ENCODE data around the gene ANKRD66.
"Not testable (repeated sequence)": the region's sequence is repeated elsewhere in the genome, so short reads cannot be mapped to it uniquely, and the experiment has no call there.

ANKRD66 gene
- total RNA-seq = 0 reads per million in 2 donors

DNA sequence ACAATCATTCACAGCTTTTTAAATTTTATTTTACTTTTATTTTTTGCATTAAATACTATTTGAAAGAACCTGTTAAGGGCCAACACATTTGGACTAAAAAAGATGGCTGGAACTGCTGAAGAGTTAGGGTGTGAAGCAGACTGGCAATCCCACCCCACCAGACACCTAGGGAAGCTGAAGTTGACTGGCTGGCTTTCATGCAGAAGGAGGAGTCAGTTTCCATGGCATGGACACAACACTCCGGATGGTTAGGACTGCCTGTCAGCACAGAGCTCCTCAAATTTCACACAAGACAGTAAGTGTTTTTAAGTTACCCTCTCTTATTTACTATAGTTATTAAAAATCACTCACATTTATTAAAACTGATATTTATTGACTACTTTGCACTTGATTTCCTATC lies at the start of gene ANKRD66:
Gene ANKRD66, plus strand, starts transcription at position 238 of the 400 bp plus-strand sequence. CDS start 5,016 bp downstream, outside the sequence.
- DNase-seq = no peak

DNA sequence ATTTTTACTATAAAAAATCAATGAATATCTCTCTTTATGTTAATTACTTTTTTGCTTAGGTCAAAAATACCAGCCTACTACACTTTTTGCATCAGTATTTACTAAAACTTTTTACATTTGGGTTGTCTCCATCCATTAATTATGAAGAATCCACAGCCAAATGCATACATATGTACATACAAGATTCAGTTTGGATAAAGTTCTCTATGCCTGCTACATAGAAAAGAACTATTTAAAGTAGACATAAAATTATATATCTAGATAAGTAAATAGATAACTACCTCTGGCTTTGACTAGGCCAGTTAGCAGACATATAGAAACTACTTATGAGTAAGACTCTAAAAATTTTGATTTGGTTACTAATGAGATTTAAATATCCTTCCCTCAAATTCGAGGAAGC lies 46.8 kb upstream of the ANKRD66 start:
- no peak for DNase-seq

DNA sequence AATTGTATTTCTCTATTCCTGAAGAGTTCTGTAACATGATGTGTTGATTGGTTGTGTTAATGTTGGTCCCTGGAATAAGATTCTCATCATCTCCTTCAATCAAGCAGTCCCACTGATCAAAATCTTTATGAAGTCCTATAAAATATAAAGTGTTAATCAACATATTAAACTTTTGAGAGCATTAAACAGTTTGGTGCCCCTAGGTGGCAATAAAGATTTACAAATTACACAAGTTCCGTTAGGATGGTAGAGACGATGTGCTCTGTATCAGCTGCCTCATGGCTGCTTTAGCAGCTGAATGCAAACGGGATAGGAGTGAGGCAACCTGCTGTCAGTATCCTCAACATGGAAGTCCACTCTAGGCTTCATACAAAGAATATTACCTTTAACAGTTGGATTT lies 42.2 kb upstream of the ANKRD66 start:
- no peak for DNase-seq

DNA sequence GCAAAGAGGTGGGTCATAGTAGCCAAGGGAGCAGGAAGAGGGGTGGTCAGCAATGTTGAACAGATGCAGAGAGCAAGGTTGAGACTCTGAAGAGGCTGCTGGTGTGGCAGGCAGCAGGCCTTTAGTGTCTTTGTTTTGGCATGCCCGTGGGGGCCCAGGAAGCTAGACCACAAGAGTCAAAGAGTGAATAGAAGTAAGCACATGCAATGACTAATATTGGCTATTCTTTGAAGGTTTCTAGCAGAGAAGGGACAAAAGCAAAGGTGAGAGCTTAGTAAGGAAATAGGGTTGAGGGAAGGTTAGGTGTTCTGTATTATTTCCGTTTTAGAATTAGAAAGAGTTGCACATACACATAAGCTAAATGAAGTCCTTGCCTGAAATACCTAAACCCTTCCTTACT lies 40.3 kb upstream of the ANKRD66 start:
- no peak for DNase-seq

DNA sequence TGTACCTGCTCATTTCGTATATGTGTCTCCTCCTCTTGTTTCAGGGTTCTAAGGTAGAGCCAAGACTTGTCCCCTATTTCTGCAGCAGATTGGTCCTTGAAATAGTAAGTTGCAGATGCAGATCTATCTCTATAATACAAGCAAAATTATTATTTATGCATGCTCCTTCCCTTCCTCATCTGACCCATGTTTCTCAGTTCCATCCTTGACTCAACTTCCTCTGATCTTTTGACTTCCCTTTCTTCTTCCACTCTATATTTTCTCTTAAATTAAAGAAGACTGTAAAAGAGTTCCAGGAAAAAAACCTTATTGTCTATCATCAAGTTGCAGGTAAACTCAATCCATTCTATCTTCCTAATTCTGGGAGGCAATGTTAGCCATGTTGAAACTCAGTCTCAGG lies 35.2 kb upstream of the ANKRD66 start:
- DNase-seq = no peak

DNA sequence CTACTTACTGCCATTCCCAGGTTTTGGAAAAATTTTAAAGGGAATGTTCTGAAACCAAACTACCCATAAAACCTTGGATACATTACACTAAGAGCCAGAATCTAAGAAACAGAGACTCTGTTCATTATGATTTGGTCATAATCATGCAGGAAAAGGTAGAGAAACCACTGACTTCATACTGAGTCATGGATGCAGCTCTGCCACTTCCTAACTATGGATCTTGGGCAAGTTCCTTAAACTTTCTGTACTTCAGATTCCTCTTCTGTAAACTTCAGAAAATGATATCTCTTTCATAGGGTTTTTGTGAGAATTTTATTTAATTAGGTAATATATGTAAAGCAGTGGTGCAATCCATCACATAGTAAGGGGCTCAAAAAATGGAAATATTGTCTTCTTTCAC lies 31.6 kb upstream of the ANKRD66 start:
- DNase-seq = no peak

DNA sequence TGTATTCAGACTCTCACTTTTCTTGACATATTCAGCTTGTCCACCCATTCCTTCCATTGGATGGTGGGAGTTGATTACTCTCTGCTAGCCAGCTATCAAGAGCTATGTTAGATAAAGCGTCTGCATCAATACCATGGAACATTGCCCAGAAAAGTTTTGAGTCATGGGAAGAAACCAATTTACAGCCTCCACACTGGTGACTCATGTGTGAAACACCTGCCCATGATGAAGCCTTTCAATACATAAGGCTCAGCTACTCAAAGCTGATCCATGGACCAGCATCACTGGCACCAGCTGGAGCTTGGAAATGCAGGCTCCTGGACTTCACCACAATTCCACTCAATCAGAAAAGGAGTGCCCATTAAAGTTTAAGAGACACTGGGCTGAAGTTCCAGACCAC lies 27.6 kb upstream of the ANKRD66 start:
- DNase-seq = no peak

DNA sequence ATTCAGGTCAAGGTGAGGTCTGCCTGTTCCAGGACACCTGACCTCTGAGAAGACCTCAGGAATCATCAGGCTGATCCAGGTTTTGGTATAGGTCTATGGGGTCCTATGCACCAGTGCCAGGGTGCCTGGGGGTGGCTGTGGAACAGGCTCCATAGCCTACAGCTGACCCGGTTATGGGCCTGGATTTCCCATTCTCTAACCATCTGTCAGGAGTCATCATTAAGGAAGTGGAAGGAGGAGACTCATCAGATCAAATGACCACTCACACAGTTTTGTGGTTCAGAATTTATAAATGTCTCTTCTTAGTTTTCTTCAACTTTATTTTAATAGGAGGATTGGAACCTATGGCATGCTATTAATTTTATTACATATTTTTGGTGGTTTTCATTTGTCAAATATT lies 26.3 kb upstream of the ANKRD66 start:
- DNase-seq = no peak

DNA sequence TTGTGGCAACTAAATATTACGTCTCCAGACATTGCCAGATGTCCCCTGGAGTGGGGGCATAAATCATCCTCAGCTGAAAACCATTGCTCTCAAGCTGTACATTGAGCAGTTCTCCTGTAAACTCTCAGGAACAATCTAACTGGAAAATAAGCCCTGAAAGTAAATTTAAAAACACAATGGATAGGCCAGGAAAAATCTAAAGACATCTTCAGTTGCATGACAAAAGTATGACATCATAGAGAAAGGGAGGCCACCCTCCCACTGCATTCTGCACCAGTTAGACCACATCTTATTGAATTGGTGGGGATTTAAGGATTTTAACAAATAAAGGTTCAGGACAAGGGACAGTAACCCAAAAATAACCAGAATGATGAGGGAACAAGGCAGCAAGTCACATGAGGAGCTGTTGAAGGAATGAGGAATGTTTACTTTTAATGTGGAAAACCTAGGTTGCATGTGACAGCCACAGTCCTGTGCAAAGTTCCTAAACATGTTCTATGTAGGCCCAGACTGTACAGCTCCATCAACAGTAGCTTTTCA lies 16.9 kb upstream of the ANKRD66 start:
- no peak for DNase-seq

DNA sequence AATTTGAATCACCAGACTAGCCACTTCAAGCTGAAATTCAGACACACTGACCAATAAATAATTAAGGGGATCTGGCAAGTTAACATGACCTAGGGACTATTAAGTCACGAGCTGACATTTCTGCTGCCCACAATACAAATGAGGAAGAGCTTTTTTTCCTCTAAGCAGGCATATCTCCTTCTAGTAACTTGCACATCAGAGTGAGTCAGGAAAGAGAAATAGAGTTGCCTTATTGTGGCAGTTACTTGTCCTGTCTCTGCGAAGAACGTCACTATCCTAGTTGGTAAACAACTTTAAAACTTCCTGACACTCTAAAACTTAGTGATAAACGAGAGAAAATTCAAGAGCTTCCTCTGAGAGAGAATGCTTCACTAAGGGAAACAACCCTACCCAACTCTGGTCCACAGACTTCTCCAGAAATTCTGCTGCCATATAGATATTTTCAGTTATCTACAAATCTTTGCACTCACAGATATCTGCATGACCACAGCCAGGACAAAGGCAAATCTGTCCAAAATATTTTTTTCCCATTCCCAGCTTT lies 15.7 kb upstream of the ANKRD66 start:
- no peak for DNase-seq

DNA sequence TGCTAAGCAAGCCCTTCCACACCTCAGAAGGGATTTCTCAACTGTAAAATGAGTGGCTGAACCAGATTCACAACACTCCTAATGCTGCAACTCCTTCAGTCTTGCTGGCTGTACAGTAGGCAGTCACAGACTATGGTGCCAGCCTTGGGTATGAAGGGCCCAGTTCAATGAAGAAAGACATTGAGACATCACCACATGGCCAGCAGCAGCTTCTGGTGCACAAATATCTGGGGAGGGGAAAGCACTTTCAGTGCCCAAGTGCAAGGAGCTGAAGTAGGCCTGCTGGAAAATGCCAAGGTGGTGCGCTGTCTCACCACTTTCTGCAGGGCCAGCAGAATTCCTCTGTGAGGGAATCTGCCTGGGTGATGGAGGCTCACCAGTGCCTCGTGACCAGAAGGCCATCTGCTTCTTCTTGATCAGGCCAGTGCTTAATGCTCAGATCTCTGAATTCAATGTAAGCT lies 13.4 kb upstream of the ANKRD66 start:
- DNase-seq = no peak

DNA sequence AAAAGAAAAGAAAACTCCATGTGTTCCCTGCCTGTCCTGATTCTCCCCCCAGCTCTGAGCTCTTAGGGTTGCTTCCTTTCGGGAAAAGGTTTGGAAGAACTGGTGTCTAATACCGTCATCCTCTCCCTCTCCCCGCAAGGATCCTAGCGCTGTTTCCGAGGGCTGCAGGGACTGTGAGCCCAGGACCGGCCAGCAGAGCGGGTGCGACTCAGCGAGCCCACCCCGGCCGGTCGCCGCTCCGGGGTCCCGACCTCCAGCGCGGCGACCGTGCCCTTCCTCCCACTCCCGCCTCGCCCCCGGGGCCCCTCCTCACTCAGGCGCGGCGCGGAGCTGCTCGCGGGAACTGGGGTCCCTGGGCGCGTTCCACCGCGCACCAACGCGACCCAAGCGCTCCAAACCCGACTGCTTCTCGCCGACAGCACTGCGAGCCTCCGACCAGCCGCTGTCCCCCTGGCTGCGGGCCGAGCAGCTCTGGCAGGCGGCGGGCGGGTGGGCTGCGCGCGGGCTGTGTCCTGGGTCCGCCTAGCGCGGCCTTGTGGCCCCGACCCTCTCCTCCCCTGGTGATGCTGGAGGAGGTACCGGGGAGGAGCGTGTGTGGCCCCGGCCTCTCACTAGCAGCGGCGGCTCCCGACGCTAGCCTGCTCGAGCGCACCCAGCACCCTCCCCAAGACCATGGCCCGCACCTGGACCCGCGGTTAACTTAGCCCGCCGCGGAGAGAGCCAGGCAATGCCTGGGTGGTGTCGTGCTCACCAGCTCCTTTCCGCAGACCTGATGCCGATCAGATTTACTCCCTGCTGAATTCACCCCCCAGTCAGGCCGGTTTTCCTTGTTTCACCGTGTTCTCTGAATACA lies 11.6 kb upstream of the ANKRD66 start, which contains the start of gene PLA2G7:
Gene PLA2G7, minus strand, starts transcription at position 509 of the 853 bp plus-strand sequence. CDS start 12,484 bp downstream, outside the sequence.
- no peak for DNase-seq

DNA sequence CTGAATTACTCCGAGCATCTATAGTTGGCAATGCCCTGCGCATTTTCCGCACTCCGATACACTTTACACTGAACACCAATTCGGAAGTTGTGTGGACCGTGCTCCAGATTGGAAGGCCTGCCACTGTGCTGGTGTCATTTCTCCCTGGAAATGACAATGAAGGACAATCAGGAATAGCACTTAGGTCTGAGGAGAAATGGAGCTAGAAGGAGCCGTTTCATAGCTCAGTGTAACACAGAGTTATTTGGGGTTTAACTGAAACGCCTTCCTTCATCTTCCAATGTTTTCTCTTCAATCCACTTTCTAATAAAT lies 11.1 kb upstream of the ANKRD66 start:
- DNase-seq = no peak

DNA sequence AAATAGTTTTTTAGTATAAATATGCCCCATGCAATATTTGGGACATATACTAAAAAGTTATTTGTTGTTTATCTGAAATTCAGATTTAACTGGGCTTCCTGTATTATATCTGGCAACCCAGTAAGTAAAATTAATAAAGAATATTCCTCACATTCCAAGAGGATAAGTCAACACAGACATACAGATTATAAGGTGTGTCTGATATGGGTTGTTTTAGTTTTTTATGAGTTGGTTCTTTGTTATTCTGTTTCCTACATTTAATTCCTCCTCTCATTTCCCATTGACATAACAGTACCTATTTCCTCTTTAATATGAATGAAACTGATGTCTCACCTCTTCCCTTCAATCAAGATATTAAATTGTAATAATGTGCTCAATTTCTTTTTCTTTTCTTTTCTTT lies 9.8 kb upstream of the ANKRD66 start:
- DNase-seq = no peak

DNA sequence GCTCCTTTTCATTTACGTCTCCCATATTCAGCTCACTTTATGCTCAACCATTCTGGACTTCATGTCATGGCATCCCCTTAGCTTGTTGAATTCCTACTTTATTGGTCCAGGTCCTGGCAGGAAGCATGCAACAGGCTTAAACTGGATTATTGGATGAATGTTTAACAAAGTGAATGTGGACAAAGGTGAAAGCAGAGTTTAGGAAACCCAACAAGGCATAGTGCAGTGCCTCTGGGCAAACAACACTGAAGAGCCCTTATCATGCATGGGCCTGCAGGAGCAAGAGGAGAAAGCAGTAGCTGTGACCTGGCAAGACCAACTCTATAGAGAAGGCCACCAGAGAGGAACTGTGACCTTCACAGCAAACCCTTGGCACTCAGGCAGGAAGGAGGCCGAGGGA lies 5.3 kb upstream of the ANKRD66 start:
- DNase-seq = no peak

DNA sequence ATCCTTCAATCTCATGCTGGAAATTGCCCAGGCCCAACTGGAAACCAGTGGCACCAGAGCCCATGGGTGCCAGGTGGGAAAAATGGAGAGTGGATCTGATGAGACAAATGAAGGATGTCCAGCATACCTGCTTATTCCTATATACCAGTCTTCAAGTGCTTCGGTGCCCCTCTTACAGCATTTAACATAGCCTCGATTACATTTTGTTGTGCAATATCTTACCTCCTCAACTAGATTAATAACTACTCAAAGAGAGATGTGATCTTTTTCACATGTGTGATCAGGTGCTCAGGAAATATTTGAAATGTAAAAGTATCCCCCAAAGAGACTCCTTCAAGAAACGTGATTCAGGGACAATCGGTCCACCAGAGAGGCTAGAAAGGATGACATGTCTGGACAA lies 4.8 kb upstream of the ANKRD66 start:
- no peak for DNase-seq

DNA sequence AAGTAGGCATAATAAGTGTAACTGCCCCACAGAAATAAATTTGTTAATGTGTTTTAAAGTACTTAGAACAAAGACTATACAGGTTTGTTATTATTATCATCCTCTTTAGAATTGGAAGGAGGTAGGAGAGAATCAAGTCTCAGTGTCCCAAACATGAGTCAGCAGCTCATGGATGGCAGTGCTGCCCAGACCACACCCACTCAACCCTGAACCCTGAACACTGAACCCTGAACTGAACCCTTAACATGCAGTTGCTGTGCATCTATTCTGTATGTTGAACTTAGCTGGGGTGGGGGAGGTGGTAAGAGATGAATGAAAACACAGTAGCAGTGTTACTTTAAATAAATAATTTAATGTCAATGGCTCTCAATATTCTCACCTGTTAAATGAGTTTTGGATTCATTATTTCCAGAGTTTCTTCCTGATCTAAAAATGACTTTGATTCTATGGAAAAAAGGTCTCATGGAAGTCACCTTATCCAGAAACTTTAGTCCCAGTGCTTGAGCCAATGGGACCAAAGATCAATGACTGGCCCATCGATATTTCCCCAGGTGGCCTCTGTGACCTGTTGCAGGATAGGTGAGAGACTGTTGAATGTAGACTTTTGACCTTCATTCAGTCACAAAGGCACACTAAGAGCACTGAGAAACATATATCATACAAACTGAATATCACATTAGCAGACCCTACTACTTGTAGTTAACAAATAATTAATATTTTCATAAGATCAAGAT lies 3.1 kb upstream of the ANKRD66 start:
- no peak for DNase-seq

DNA sequence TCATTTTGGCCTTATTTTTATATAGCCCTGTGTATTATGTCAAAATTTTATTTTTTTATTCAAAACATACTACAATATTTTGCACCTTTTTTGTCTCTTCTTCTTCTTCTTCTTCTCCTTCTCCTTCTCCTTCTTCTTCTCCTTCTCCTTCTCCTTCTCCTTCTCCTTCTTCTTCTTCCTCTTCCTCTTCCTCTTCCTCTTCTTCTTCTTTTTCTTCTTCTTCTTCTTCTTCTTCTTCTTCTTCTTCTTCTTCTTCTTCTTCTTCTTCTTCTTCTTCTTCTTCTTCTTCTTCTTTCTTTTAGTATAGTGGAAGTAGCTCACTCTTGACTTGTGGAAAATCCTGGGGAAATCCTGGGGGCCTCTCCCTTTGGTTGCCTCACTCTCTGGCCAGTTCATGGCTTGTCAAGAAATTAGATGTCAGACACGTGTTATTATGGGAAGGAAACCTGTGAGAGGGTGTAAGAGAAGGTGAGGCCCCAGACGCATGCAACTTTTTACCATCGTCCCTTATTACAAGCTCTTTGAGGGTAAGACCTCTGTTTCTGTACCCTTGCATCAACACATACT lies 2.5 kb upstream of the ANKRD66 start:
- DNase-seq = not testable (repeated sequence)

DNA sequence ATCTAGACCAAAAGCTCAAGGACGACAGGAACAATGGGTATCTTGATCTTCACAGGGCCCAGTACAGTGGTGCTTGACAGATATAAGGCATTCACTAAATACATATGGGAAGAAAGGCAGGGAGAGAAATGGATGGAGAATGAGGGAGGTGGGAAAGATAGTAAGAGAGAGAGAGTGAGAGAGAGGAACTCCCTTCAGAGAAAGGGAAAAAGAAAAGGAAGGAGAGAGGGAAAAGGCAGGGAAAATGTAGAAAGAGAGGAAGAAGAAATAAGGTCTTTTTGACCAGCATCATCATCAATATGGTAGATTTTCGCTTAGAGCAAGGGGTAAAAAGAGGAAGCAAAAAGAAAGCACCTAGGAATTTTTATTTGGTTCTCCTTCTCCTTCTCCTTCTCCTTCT lies 760 bp upstream of the ANKRD66 start:
- DNase-seq = no peak

DNA sequence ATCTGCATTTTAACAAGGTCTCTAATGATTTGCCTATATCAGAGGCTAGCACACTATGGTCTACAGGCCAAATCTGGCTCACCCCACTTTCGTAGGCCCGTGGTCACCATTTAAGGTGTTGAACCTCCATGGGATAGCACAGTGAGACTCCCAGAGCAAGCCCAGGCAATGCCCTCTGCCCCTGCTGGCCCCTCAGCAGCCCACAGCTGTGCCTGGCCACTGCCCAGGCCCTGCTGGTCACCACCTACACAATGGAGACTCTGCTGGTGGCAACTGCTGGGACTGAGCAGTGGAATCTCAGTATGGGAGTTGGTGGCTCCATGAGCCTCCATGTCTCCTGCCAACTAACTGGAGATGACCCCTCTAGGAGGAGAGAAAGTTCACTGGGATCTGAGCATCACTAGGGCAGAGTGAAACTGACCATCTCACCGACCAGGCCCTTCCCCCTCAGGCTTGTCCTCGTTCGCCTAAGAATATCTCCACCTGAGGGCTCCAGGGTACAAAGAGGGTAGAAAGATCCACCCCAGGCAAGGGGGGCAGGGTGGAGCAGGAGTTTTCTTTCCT lies 2.3 kb downstream of the ANKRD66 start:
- DNase-seq = no peak

DNA sequence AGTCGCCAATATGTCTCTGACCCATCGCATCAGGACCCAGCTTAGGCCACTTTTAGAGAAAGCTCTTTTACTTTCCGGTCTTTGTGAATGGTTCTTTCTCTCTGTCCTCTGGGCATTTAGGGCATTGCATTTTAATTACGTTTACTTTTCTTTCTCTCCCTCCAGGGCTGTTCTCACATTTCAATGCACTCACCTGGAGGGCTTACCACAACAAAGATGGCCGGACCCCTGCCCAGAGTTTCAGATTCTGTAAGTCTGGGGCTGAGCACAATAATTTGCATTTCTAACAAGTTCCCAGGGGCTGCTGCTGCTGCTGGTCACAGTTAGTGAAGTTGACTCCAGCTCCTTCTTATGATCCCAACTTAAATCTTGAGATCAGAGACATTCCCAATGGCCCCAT lies 3.0 kb downstream of the ANKRD66 start:
- no peak for DNase-seq

DNA sequence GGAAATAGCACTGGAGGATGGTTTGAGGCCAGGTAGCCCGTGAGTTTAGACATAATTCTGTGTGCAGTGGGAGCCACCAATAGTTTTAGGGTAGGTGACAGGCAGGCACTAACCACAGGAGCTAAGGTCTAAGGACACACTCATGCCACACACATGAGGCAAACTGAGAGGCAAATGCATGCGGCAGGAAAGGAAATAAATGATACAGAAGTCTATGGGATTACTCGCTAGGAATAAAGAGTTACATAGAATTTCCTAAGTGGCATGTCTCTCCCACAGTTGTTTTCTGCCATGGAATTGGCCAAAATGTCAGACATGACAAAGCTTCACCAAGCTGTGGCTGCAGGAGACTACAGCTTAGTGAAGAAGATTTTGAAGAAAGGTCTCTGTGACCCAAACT lies 4.9 kb downstream of the ANKRD66 start:
- DNase-seq = no peak

DNA sequence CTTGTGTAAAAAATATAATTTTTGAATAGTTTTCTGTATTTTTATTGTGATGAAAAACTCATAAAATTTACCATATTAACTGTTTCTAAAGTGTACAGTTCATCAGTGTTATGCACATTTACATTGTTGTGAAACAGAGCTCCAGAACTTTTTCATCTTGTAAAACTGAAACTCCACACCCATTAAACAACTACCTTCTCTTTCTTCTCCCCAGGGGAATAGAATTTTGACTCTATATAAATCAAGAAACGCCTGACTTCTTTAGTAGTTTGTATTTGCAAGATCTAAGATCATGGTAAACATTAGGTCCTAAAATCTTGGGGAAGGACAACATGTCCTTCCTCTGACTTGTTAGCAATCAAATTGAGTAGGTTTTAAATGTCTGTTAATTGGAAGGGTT lies 9.1 kb downstream of the ANKRD66 start:
- no peak for DNase-seq

Data from activated gamma-delta T cell (primary cell).